Coronary artery (tissue), 2 donors: ENCODE data around the gene SEMA6B.

Experiments
- DNase-seq: peaks from one replicate; pipeline ENCODE4 v3.0.0-alpha.2; 2017; ENCODE audit warnings: low spot score
- H3K27ac ChIP-seq, 2 donors: fragments of 200-600 bp; sonication (generic); one replicate each; pipeline ENCODE4 v1.5.1; 2016 to 2019
- H3K4me3 ChIP-seq: fragments of 200-600 bp; sonication (generic); 2 replicates; pipeline ENCODE4 v1.5.1; 2016; ENCODE audit warnings: mild to moderate bottlenecking, moderate library complexity
- CTCF ChIP-seq: fragments of 200-600 bp; sonication (generic); IDR thresholded peaks from one replicate; pipeline ENCODE4 v1.5.1; 2019; ENCODE audit warnings: antibody characterized with exemption

Gene SEMA6B

GRCh38 chr19:4586691-4587090 lies 27.2 kb upstream of the SEMA6B start:
- Histone ChIP-seq H3K27ac (no peak overlapping the region), H3K4me3 (no peak overlapping the region)
- TF ChIP-seq CTCF, result no peak
- no peak for DNase-seq

GRCh38 chr19:4586245-4586644 lies 26.8 kb upstream of the SEMA6B start:
- Histone ChIP-seq H3K4me3 (no peak overlapping the region), H3K27ac (no peak overlapping the region)
- DNase-seq, result no peak
- TF ChIP-seq CTCF, result no peak

GRCh38 chr19:4585556-4585955 lies 26.1 kb upstream of the SEMA6B start:
- H3K4me3 ChIP-seq, result no peak overlapping the region
- no peak overlapping the region for H3K27ac ChIP-seq
- no peak for TF ChIP-seq CTCF
- no peak for DNase-seq

- Histone ChIP-seq H3K27ac (no peak overlapping the region), H3K4me3 (peak overlapping the region; percentile 59)
- TF ChIP-seq CTCF, result no peak
- DNase-seq, result no peak
Observed at GRCh38 chr19:4584670-4585460, 25.4 kb upstream of the SEMA6B start.

- DNase-seq, result no peak
- no peak overlapping the region for H3K27ac ChIP-seq
- H3K4me3 ChIP-seq, result peak overlapping the region; percentile 59
Observed at GRCh38 chr19:4583961-4584669, 24.6 kb upstream of the SEMA6B start.

GRCh38 chr19:4582980-4583842 lies 23.7 kb upstream of the SEMA6B start:
- no peak for DNase-seq

More at GRCh38 chr19:4583961-4584669, 24.6 kb upstream of the SEMA6B start:
- no peak for TF ChIP-seq CTCF

More at GRCh38 chr19:4582980-4583842, 23.7 kb upstream of the SEMA6B start:
- Histone ChIP-seq H3K27ac (no peak overlapping the region), H3K4me3 (no peak overlapping the region)
- TF ChIP-seq CTCF, result no peak
